Left renal pelvis (tissue), 4 donors: ENCODE data around the gene REEP6. TPM values are rescaled to one million over a fixed set of nuclear protein-coding genes. Genes with fewer than 3 reads are reported as not detected.
A peak's percentile ranks its signal among the peaks of the same experiment; 100 is the strongest.
"Not testable (repeated sequence)": the region's sequence is repeated elsewhere in the genome, so short reads cannot be mapped to it uniquely, and the experiment has no call there.

Experiments
- DNase-seq, 4 donors: peaks; one replicate each; pipeline ENCODE4 v3.0.0-alpha.2; 2013; ENCODE audit warnings: low read depth in 4 of 4, low spot score in 3 of 4
- polyA plus RNA-seq, 4 donors: library from polyadenylated mRNA; unstranded; fragments of 120-200 nt; gene quantifications; one replicate each; pipeline ENCODE4 v1.2.1, GENCODE V29; 2013; ENCODE audit not compliant: insufficient read length in 4 of 4

Gene REEP6
- polyA plus RNA-seq, 4 donors, result 2.2 to 23.5 (median 14.0) TPM

DNA sequence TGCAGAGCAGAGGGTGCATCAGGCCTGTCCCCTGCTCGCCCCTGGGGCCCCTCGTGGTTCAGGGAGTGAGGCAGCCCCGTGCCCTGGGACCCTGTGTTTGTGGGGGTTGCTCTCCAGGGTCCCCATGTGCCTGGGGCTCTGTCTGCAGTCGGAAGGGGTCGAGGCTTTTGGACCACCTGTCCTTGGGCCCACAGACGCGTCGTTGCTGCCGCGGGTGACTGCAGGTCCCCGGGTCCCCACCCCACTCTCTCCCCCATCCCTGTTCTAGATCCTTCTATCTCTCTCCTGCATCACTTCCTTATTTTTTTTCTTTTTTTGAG is 2.7 kb upstream of the REEP6 start:
- DNase-seq, result no peak

DNA sequence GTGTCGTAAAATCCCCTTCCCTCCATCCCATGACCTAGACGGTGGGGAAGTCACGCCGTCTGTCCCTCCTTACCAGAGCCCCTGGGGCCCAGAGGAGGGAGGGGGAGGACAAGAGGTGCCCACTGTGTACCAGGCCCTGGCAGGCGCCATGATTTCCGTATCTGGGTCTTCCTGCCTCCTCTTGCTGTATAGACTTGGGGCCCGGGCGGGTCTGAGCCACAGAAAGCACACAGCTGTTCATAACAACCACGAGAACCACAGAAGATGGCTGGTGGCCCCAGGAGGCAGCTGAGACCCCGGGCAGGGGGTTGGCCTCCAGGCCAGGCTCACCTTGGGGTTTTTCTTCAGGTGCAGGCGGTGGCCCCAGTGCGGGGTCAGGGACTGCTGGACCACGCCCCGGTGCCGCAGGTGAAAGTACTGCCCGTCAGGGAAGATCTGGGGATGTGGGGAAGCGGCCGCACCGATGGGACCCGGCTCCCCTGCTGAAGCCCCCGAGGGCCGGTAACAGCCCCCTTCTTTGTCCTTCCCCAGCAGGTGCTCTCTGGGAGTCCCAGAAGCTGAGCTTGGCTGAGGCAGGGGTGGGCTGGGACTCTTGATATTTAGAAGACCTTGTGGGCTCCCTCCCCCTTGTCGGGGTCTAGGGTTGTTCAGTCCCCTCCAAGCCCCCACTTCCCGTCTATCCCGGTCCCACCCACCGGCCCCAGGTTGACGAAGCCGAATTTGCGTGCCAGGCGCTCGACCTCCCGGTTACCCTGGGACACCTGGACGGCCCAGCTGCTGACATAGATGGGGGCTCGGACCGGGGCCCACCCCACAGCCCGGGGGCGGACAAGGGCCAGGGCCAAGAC is 1.3 kb upstream of the REEP6 start:
- no peak for DNase-seq

DNA sequence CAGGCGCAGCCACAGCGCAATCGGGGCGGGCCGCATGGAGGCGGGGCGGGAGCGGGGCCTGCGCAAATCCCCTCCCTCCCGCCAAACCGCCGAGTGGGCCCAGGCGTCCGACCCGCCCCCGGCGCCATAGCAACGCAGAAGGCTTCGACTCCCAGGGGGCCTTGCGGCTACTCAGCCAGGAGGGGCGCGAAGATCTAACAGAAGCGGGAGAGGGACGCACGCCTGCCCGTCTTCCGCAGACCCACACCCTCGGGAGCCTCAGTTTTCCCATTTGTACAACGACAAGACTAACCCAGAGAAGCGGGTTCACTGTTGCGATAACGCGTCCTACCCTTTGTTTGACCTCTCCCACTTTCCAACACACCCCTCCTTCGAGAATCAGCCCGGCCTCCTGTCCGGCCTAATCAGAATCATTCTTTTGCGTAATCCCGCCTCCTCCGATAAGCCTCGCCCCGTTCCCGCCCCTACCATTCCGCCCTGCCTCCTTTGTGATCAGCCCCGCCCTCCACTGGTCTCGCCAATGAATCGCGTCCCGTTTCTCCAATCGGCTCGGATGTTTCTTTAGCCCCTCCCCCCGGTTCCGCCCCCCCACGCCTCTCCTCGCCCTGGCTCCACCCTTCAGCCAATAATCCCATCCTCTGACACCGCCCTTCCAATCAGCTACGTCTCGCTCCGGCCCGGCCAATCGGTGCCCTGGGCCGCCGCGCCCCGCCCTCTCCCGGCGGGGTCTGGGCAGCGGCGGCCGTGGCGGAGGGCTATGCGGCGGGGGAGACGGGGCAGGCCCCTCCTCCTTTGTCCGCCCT is 469 bp upstream of the REEP6 start, which contains the start of gene PCSK4:
Gene PCSK4 (minus strand): TSS at position 40 of the 803 bp plus-strand sequence. CDS start 4 bp downstream, at position 36.
- peak; percentile 95 to 98 (median 96) for DNase-seq

DNA sequence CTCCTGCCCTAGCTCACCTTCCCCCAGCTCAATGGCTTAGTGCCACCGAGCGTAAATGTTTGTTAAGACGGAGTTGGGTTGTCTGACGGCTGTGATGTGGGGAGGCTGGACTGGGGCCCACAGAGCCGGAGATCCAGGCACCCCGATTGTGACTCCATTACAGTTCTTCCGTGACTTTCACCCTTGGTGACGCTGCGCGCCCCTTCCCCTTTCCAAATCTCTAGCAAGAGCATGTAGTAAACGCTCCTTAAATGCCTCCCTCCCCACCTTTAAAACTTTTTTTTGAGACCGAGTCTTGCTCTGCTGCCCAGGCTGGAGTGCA is 829 bp downstream of the REEP6 start:
- DNase-seq, result no peak

DNA sequence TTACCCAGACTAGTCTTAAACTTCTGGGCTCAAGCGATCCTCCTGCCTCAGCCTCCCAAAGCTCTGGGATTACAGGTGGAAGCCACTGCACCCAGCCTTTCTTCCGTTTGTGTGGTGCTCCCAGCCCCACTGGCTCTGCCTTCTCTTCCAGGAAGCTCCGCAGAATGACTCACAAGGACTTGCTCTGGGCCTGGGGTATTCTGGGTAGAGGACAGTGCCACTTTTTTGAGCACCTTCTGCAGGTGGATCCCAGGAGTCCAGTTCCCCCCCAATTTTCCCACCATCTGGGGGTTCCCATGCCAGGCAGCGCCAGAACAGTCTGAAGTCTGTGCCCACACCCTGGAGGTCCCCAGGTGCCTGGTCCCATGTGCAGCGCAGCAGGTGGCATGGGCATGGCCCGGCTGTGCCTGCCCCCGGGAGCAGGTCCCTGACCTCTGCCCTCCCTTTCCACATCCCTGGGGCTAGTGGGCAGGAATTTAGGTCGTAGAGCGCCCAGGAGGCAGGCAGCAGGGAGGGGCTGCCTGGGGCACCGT is 1.6 kb downstream of the REEP6 start:
- no peak for DNase-seq

DNA sequence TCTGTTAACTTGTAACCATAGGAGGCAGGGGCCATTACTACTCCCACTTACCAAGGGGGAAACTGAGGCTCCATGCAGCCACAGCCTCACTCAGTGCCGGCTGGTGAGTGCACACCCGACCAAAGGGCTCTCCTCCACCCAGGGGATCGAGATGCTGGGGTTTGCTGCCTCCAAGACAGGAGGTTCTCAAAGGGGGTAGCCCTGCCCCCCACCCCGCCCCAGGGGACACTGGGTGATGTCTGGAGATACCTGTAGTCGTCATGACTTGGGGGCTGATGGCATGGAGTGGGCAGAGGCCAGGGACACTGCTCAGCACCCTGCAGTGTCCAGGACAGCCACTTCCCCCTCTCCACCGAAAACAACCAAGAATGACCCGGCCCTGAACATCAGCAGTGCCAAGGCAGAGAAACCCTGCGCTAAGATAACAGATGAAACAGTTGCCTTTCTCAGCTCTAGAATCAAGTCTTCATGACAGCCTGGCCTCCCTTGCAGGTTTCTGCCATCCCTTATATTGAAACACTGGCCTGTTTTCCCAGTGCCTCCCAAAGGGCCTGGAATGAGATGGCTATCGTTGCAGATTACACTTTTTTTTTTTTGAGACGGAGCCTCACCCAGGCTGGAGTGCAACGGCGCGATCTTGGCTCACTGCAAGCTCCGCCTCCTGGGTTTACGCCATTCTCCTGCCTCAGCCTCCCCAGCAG is 3.3 kb downstream of the REEP6 start:
- DNase-seq, result no peak

DNA sequence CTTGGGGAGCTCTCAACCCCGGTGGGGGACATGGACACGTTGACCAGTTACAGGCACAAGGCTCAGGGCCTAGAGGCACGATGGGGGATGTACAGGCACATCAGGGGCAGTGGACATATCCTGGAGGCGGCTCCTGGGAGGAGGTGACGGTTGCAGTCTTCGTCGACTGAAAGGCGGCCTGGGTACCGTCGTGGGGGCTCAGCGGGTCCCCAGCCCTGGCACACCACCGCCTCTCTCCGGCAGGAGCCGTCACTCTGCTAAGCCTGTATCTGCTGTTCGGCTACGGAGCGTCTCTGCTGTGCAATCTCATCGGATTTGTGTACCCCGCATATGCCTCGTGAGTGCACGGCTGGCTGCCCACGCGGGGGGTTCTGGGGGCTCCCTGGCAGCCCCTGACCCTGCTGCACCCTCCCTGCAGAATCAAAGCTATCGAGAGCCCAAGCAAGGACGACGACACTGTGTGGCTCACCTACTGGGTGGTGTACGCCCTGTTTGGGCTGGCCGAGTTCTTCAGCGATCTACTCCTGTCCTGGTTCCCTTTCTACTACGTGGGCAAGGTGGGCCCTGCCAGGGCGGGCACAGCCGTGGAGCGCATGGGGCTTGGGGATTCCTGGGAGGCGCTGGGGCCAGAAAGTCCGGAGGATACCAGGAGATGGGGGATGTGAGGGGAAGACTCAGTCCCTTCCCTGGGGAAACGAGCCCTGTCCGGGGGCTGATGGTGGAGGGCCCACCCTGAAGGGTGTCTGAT is 4.2 kb downstream of the REEP6 start:
- DNase-seq, result no peak

DNA sequence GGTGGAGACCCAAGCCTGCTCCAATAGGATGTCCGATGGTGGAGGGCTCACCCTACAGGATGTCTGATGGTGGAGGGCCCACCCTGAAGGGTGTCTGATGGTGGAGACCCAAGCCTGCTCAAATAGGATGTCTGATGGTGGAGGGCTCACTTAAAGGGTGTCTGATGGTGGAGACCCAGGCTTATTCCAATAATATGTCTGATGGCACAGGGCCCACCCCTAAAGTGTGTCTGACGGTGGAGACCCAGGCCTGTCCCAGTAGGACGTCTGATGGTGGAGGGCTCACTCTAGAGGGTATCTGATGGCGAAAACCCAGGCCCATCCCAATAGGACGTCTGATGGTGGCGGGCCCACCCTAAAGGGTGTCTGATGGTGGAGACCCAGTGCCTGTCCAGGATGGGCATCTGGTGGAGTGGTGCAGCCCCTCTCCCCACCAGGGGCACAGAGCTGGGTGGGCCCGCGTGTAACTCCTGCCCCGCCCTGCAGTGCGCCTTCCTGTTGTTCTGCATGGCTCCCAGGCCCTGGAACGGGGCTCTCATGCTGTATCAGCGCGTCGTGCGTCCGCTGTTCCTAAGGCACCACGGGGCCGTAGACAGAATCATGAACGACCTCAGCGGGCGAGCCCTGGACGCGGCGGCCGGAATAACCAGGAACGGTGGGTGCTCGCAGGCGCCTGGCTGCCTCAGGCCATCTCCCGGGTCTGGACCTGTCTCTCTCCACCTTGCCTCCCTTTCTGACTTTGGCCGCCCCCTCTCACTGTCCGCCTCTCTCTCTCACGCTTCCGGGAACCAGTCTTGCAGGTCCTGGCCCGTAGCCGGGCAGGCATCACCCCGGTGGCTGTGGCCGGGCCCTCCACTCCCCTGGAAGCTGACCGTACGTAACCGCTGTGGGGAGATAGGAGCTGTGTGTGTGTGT is 5.1 kb downstream of the REEP6 start:
- no peak for DNase-seq

DNA sequence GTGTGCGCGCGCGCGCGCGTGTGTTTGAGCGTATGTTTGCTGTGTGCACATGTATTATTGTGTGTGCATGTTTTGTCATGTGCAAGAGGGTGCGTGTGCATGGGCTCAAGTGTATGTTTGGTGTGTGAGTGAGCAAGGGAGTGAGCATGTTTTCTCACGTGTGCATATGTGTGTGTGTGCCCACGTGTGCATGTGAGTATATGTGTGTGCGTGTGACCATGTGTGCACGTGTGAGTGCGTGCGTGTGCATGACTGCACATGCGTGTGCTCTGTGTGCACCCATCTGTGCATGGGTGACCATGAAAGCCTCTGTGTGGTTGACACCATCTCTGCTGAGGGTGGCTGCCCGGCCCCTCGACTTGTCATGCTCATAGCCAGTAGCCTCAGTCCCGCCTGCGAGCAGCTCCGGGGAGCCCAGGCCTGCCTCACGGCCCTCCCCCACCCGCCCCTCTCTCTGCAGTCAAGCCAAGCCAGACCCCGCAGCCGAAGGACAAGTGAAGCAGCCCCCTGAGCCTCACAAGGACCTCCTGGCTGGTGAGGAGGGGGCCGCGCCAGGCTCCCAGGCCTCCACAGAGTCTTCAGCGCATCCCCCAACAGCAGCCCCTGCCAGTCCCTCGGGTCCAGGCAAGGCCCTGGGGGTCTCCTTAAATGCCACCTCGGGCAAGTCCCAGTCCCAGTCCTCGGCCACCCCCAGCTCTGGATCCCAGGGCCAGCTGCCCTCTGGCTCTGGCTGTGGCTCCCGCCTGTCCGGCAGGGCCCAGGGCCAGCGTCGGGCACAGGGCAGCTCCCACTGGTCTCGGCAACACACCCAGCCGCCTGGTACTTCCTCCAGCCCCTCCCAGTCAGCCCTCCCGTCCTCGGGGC is 6.0 kb downstream of the REEP6 start:
- no peak for DNase-seq

DNA sequence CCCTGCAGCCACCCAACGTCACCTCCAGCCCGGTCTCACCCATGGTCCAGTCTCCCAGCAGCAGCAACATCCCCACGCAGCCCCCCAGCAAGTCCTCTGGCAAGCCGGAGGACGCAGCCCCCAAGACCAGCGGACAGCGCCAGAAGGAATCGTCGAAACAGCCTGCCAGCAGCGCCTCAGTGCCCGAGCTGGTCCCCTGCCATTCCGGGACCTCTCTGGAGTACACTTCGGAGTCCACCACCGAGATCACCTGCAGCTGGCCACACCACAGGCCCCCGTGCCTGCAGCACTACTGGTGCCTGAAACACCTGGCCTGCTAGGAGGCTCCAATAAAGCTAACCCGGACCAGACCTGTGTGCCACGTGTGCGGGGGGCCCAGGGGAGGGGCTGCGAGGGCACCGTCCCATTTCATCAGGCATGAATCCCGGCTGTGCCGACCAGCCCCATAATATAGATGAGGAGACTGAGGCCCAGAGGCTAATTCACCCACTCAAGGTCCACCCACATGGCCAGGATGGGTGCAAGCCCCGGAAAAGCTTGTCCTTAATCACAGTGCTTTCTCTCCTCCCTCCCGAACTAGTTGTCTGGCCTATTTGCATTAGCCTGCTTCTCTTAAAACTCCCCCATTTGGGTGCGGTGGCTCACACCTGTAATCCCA is 6.7 kb downstream of the REEP6 start:
- no peak for DNase-seq

DNA sequence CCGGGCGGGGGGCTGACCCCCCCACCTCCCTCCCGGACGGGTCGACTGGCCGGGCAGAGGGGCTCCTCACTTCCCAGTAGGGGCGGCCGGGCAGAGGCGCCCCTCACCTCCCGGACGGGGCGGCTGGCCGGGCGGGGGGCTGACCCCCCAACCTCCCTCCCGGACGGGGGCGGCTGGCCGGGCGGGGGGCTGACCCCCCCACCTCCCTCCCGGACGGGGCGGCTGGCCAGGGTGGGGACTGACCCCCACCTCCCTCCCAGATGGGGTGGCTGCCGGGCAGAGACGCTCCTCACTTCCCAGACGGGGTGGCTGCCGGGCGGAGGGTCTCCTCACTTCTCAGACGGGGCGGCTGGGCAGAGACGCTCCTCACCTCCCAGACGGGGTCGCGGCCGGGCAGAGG is 8.2 kb downstream of the REEP6 start:
- DNase-seq, result not testable (repeated sequence)

DNA sequence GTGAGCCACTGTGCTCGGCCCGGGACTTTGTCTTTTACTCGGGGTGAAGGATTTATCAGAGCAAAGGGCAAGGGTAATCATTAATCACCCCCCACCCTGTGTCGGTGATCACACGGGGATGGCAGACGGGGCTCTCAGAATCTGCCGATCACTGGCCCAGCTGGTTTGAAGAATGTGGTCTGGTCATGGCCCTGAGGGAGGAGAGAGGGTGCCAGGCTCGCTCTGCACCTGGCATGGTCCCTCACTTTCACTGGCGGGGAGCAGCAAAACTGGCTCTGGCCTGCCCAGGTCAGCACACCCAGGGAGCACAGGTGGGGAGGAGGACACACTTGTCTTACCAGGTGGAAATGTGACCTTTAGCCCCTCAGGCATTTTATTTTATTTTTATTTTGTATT is 10.2 kb downstream of the REEP6 start:
- DNase-seq, result no peak

DNA sequence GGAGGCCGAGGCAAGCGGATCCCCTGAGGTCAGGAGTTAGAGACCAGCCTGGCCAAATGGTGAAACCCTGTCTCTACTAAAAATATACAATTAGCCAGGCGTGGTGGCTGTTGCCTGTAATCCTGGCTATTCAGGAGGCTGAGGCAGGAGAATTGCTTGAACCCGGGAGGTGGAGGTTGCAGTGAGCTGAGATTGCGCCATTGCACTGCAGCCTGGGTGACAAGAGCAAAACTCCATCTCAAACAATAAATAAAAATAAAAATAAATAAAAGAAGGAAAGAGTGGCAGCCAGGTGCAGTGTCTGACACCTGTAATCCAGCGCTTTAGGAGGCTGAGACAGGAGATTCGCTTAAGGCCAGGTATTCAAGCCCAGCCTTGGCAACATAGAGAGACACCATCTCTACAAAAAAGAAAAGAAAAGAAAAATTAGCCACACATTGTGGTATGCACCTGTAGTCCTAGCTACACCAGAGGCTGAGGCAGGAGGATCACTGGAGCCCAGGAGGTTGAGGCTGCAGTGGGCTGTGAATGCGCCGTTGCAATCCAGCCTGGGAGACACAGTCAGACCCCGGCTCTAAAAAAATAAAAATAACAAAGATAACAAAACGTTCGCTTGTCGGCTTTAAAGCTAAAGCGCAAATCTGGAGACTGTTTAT is 11.6 kb downstream of the REEP6 start:
- DNase-seq, result no peak

DNA sequence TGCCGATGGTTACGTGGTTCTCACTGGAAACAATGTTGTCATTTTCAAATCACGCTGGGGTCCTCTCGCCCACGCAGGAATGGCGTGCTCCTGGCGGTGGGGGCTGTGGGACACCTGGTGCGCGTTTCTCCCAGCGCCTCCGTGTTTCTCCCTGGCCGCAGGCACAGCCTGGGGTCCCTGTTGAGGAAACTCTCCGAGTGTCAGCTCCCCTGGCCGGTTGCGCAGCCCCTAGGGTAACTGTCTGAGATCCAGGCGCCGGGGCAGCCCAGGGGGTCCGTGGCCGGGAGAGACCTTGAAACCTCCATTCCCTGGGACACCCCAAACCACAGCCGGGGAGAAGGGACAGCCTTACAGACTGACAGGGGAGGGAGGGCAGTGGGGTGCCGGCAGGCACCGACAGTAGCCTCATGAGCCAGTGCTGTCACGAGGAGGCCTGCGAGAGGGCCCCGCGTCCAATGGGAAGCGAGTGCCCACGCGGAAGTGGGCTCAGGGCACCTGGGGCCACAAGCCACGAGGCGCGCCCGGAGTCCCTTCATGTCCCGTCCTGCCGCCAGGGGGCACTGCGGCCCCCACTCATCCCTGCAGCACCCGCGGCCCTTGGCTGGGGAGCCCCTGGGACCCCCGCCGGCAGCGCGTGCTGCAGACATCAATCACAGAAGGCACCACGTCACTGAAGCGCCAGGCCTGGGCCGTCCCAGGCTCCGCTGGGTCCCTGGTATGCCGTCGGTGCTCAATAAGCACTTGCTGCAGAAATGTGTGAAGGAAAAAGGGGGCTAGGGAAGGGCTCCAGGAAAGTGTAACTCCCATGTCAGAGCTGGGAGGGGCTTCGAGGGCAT is 12.3 kb downstream of the REEP6 start:
- no peak for DNase-seq

DNA sequence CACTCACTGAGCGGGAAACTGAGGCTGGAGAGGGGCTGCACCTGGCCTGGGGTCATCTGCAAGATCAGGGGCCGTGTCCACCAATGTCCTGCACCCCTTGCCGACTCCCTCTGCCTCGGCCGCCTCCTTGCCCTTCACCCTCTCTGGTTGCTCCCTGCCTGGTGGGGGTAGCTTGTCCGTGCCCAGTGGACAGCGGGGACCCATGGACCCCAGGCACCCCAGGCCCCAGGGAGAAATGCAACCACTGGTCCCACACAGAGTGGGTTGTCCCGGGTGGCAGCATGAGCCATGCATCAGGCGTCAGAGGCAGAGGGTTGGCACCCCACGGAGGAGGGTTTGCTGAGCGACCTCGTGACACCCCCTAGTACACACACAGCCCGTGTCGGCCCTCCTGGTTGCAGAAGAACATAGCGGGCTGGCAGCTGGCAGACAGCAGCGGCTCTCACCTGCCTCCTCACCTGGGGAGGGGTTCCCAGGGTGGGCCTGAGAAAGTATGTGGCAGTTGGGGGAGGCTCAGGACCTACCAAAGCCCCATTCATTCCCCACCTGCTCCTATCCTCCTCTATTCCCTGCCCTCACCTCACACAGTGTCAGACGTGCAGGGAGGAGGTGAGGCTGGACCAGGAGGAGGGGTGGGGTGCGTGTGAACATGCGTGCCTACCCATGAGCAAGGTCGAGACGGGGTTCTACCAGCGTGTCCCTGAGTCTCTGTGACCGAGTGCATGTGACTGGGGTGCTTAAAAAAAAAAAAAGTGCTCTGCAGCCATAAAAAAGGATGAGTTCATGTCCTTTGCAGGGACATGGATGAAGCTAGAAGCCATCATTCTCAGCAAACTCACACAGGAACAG is 13.2 kb downstream of the REEP6 start:
- DNase-seq, result no peak

DNA sequence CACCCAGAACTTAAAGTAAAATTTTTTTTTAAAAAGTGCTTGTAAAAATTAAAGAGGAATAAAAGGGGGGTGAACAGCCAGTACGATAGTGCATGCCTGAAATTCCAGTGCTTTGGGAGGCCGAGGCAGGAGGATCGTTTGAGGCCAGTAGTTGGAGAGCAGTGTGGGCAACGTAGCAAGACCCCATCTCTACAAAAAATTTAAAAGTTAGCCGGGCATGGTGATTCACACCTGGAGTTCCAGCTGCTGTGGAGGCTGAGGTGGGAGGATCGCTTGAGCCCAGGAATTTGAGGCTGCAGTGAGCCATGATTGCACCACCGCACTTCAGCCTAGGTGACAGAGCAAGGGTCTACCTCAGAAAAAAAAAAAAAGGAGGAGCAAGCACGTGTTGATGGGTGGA is 14.0 kb downstream of the REEP6 start:
- DNase-seq, result no peak
